ENCODE measurements around the gene BICRA.

Gene BICRA

DNA sequence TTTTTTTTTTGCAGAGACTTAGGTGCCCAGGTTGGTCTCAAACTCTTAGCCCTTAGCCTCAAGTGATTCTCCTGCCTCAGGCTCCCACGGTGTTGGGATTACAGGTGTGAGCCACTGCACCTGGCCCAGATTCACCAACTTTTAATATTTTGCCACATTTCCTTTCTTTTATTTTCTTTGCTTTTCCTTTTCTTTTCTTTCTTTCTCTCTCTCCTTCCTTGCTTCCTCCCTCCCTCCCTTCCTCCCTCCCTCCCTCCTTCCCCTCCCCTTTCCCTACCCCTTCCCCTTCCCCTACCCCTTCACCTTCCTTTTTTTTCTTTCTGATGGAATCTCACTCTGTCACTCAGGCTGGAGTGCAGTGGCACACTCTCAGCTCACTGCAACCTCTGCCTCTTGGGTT is 35.3 kb downstream of the BICRA start:
- Histone ChIP-seq H2BK120ac (ENCODE audit: insufficient read depth, low read length, poor library complexity) (no peak overlapping the region), H2BK5ac (ENCODE audit: low read depth, low read length, poor library complexity) (no peak overlapping the region), H3K4me3 (ENCODE audit: low read depth, low read length) (no peak overlapping the region), H3K9me3 (ENCODE audit: insufficient read depth, low read depth, low read length) (no peaks in the 10 kb centered on the region), H2AK5ac (ENCODE audit: low read length) (no peak overlapping the region), H4K91ac (ENCODE audit: low read depth, low read length) (no peak overlapping the region), H3K4ac (ENCODE audit: low read depth, low read length) (no peak overlapping the region), H3K79me2 (ENCODE audit: control insufficient read depth, insufficient read depth, low read length, poor library complexity) (peaks cover 13% of the 10 kb centered on the region), H3K9ac (ENCODE audit: low read length) (no peak overlapping the region), H3K27me3 (ENCODE audit: insufficient read depth, low read length) (no peaks in the 10 kb centered on the region), H3K4me1 (ENCODE audit: control insufficient read depth in 1 of 2, insufficient read depth in 2 of 2, low read length in 2 of 2) (peaks cover 26 to 30% of the 10 kb centered on the region in 2 experiments), H3K18ac (ENCODE audit: low read length) (no peak overlapping the region), H3K4me2 (ENCODE audit: low read length) (no peak overlapping the region), H2AFZ (ENCODE audit: insufficient read depth, low read length, poor library complexity) (no peak overlapping the region), H4K12ac (ENCODE audit: low read depth, low read length) (no peak overlapping the region), H2BK12ac (ENCODE audit: low read length) (no peak overlapping the region), H4K8ac (ENCODE audit: low read depth, low read length) (no peak overlapping the region), H3K14ac (ENCODE audit: low read length) (no peak overlapping the region), H3K36me3 (ENCODE audit: control insufficient read depth in 1 of 2, insufficient read depth in 2 of 2, low read length in 2 of 2) (peaks cover 3% of the 10 kb centered on the region in 2 experiments), H3K27ac (ENCODE audit: low read depth, low read length) (no peak overlapping the region), H3K23ac (ENCODE audit: low read length) (no peak overlapping the region), H3K79me1 (ENCODE audit: low read length) (peaks cover 16% of the 10 kb centered on the region)
- no CpG with 5 or more reads among the region's 1 CpG for WGBS (ENCODE audit: extremely low coverage, insufficient coverage, insufficient read length)
- DNase-seq = no peak

DNA sequence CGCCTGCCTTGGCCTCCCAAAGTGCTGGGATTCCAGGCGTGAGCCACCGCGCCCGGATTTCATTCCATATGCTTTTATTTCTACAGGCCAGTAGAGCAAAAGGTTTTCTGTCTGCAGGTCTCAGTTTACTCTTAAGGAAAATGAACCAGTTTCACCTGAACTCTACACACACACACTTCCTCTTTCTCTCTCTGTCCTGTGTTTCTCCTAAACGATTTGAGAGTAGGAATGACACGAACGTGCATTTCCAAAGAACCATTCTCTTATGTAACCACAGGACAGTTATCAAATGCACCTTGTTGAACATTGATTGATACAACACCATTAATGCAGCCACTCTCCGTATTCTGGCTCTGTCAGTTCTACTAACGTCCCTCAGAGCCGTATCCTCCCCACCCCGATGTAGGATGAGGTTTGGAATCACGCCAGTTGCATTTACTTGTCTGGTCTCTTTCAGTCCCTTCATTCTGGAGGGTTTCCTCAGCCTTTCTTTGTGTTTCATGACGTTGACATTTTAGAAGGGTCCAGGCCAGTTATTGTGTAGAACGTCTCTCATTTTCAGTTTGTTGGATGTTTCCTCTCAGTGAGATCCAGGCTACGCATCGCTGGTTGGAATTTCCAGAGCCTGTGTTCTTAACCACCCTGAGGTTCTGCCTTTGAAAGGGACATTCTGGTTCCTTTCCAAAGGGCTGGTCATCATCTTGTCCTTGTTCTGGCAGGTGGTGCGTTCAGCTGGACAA is 36.0 kb downstream of the BICRA start:
- Histone ChIP-seq H3K14ac (ENCODE audit: low read length) (no peak overlapping the region), H3K27me3 (ENCODE audit: insufficient read depth, low read length) (no peaks in the 10 kb centered on the region), H4K12ac (ENCODE audit: low read depth, low read length) (no peak overlapping the region), H2BK120ac (ENCODE audit: insufficient read depth, low read length, poor library complexity) (no peak overlapping the region), H3K4me2 (ENCODE audit: low read length) (peak overlapping the region; percentile 11), H3K4me3 (ENCODE audit: low read depth, low read length) (no peak overlapping the region), H3K79me1 (ENCODE audit: low read length) (peaks cover 16% of the 10 kb centered on the region), H2BK12ac (ENCODE audit: low read length) (no peak overlapping the region), H3K18ac (ENCODE audit: low read length) (no peak overlapping the region), H3K9me3 (ENCODE audit: insufficient read depth, low read depth, low read length) (no peaks in the 10 kb centered on the region), H3K27ac (ENCODE audit: low read depth, low read length) (peak overlapping the region; percentile 62), H3K79me2 (ENCODE audit: control insufficient read depth, insufficient read depth, low read length, poor library complexity) (peaks cover 13% of the 10 kb centered on the region), H2BK5ac (ENCODE audit: low read depth, low read length, poor library complexity) (peak overlapping the region; percentile 18), H2AK5ac (ENCODE audit: low read length) (no peak overlapping the region), H3K4ac (ENCODE audit: low read depth, low read length) (no peak overlapping the region), H2AFZ (ENCODE audit: insufficient read depth, low read length, poor library complexity) (no peak overlapping the region), H3K23ac (ENCODE audit: low read length) (no peak overlapping the region), H3K4me1 (ENCODE audit: control insufficient read depth in 1 of 2, insufficient read depth in 2 of 2, low read length in 2 of 2) (peaks cover 26 to 30% of the 10 kb centered on the region in 2 experiments), H4K8ac (ENCODE audit: low read depth, low read length) (no peak overlapping the region), H3K36me3 (ENCODE audit: control insufficient read depth in 1 of 2, insufficient read depth in 2 of 2, low read length in 2 of 2) (peaks cover 3% of the 10 kb centered on the region in 2 experiments), H3K9ac (ENCODE audit: low read length) (no peak overlapping the region), H4K91ac (ENCODE audit: low read depth, low read length) (no peak overlapping the region)
- WGBS (ENCODE audit: extremely low coverage, insufficient coverage, insufficient read length) = no CpG with 5 or more reads among the region's 18 CpGs
- DNase-seq = peak in 1 of 2 donors; percentile 50

DNA sequence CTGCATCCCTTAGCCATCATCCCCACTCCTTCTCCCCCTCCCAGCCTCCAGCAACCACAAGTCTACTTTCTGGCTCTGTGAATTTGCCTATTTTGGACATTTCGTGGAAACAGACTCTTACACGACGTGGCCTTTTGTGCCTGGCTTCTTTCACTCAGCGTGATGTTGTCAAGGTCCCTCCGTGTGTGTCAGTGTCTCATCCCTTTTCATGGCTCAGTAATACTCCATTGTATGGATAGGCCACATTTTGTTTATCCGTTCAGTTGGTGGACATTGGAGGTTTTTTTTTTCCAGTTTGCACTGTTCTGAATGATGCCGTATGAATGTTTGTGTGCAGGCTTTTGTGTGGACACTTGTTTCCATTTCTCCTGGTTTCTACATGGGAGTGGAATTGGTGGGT is 38.0 kb downstream of the BICRA start:
- peaks cover 26 to 33% of the 10 kb centered on the region in 2 experiments for H3K4me1 ChIP-seq (ENCODE audit: control insufficient read depth in 1 of 2, insufficient read depth in 2 of 2, low read length in 2 of 2)
- H3K27ac ChIP-seq (ENCODE audit: low read depth, low read length) = peak overlapping the region; percentile 81
- H3K23ac ChIP-seq (ENCODE audit: low read length) = no peak overlapping the region
- no CpG with 5 or more reads among the region's 7 CpGs for WGBS (ENCODE audit: extremely low coverage, insufficient coverage, insufficient read length)
- H3K4me2 ChIP-seq (ENCODE audit: low read length) = no peak overlapping the region
- H3K79me1 ChIP-seq (ENCODE audit: low read length) = peaks cover 18% of the 10 kb centered on the region
- H2AFZ ChIP-seq (ENCODE audit: insufficient read depth, low read length, poor library complexity) = no peak overlapping the region
- H2BK120ac ChIP-seq (ENCODE audit: insufficient read depth, low read length, poor library complexity) = no peak overlapping the region
- H4K8ac ChIP-seq (ENCODE audit: low read depth, low read length) = no peak overlapping the region
- H3K4me3 ChIP-seq (ENCODE audit: low read depth, low read length) = no peak overlapping the region
- peak overlapping the region; percentile 57 for H3K18ac ChIP-seq (ENCODE audit: low read length)
- H3K4ac ChIP-seq (ENCODE audit: low read depth, low read length) = peak overlapping the region; percentile 81
- H4K91ac ChIP-seq (ENCODE audit: low read depth, low read length) = peak overlapping the region; percentile 89
- no peak overlapping the region for H2BK5ac ChIP-seq (ENCODE audit: low read depth, low read length, poor library complexity)
- peaks cover 20% of the 10 kb centered on the region for H3K79me2 ChIP-seq (ENCODE audit: control insufficient read depth, insufficient read depth, low read length, poor library complexity)
- no peak overlapping the region for H3K9ac ChIP-seq (ENCODE audit: low read length)
- H3K27me3 ChIP-seq (ENCODE audit: insufficient read depth, low read length) = no peaks in the 10 kb centered on the region
- H3K9me3 ChIP-seq (ENCODE audit: insufficient read depth, low read depth, low read length) = no peaks in the 10 kb centered on the region
- DNase-seq = no peak
- peak overlapping the region; percentile 44 for H2AK5ac ChIP-seq (ENCODE audit: low read length)
- no peak overlapping the region for H2BK12ac ChIP-seq (ENCODE audit: low read length)
- no peak overlapping the region for H4K12ac ChIP-seq (ENCODE audit: low read depth, low read length)
- no peak overlapping the region for H3K14ac ChIP-seq (ENCODE audit: low read length)
- peaks cover 7 to 15% of the 10 kb centered on the region in 2 experiments for H3K36me3 ChIP-seq (ENCODE audit: control insufficient read depth in 1 of 2, insufficient read depth in 2 of 2, low read length in 2 of 2)

DNA sequence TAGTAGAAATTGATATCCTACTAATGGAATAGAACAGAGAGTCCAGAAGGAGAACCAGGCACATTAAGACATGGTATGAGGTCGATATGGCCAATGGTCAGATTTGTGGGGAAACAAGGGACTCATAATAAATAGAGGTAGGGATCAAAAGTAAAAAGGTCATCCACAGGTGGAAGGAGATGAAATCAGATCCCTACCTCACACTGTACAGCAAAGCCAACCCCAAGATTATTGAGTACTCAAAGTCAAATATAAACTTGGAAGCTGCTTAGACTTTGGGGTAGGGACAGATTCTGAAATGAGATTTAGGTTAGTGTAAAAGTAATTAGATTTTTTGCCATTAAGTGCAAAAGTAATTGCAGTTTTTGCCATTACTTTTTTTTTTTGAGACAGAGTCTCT is 40.7 kb downstream of the BICRA start:
- Histone ChIP-seq H3K9me3 (ENCODE audit: insufficient read depth, low read depth, low read length) (no peaks in the 10 kb centered on the region), H2AK5ac (ENCODE audit: low read length) (no peak overlapping the region), H3K27ac (ENCODE audit: low read depth, low read length) (no peak overlapping the region), H3K18ac (ENCODE audit: low read length) (no peak overlapping the region), H4K91ac (ENCODE audit: low read depth, low read length) (no peak overlapping the region), H3K4me1 (ENCODE audit: control insufficient read depth in 1 of 2, insufficient read depth in 2 of 2, low read length in 2 of 2) (peaks cover 25 to 30% of the 10 kb centered on the region in 2 experiments), H2BK120ac (ENCODE audit: insufficient read depth, low read length, poor library complexity) (no peak overlapping the region), H3K14ac (ENCODE audit: low read length) (no peak overlapping the region), H3K4me2 (ENCODE audit: low read length) (no peak overlapping the region), H2AFZ (ENCODE audit: insufficient read depth, low read length, poor library complexity) (no peak overlapping the region), H2BK12ac (ENCODE audit: low read length) (no peak overlapping the region), H3K23ac (ENCODE audit: low read length) (no peak overlapping the region), H3K9ac (ENCODE audit: low read length) (no peak overlapping the region), H3K79me1 (ENCODE audit: low read length) (peaks cover 17% of the 10 kb centered on the region), H3K79me2 (ENCODE audit: control insufficient read depth, insufficient read depth, low read length, poor library complexity) (peaks cover 21% of the 10 kb centered on the region), H4K8ac (ENCODE audit: low read depth, low read length) (no peak overlapping the region), H3K27me3 (ENCODE audit: insufficient read depth, low read length) (no peaks in the 10 kb centered on the region), H4K12ac (ENCODE audit: low read depth, low read length) (no peak overlapping the region), H3K36me3 (ENCODE audit: control insufficient read depth in 1 of 2, insufficient read depth in 2 of 2, low read length in 2 of 2) (peaks cover 7 to 17% of the 10 kb centered on the region in 2 experiments), H2BK5ac (ENCODE audit: low read depth, low read length, poor library complexity) (no peak overlapping the region), H3K4ac (ENCODE audit: low read depth, low read length) (peak overlapping the region; percentile 56), H3K4me3 (ENCODE audit: low read depth, low read length) (no peak overlapping the region)
- whole genome bisulfite sequencing (ENCODE audit: extremely low coverage, insufficient coverage, insufficient read length) = no CpG with 5 or more reads among the region's 1 CpG
- DNase-seq = no peak

Data from trophoblast cell (in vitro differentiated cells and primary cell).